HCT116 (cell line): ENCODE results near the gene UVRAG.

Experiments
- EZH2 ChIP-seq: fragments of 200-600 bp; sonication (generic); IDR thresholded peaks from 2 replicates; pipeline ENCODE4 v1.6.1; 2017; ENCODE audit warnings: antibody characterized with exemption, mixed run types
- REST ChIP-seq: IDR thresholded peaks from 2 replicates; pipeline ENCODE4 v1.6.1; 2012; ENCODE audit warnings: low read depth
- TF ChIP-seq, protein P1 (sequence below): IDR thresholded peaks from 2 replicates; pipeline ENCODE4 v1.6.1; 2012

GRCh38 chr11:75916882-75917281, 101.9 kb downstream of the UVRAG start:
- TF ChIP-seq EZH2 (no peak), REST (no peak)
- TF ChIP-seq, protein P1, sequence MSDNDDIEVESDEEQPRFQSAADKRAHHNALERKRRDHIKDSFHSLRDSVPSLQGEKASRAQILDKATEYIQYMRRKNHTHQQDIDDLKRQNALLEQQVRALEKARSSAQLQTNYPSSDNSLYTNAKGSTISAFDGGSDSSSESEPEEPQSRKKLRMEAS, result no peak
